NCI-H226 (cell line): ENCODE data around the gene NOC2L.

Experiments used
- DNase-seq: peaks from one replicate; pipeline ENCODE4 v3.0.0-alpha.2; 2015

NOC2L gene

GRCh38 chr1:941015-941587, 18.0 kb downstream of the NOC2L start:
- no peak for DNase-seq

GRCh38 chr1:940107-941014, 18.7 kb downstream of the NOC2L start:
- DNase-seq, result peak; percentile 52

GRCh38 chr1:939511-940106, 19.4 kb downstream of the NOC2L start:
- DNase-seq, result no peak

GRCh38 chr1:938711-939489, 20.2 kb downstream of the NOC2L start:
- no peak for DNase-seq

- DNase-seq, result peak; percentile 69
Measured at GRCh38 chr1:938088-938683, 20.9 kb downstream of the NOC2L start.

- DNase-seq, result no peak
Measured at GRCh38 chr1:937521-937920, 21.5 kb downstream of the NOC2L start.

GRCh38 chr1:936348-937264, 22.4 kb downstream of the NOC2L start:
- no peak for DNase-seq

GRCh38 chr1:935751-936231, 23.3 kb downstream of the NOC2L start:
- DNase-seq, result no peak

- DNase-seq, result no peak
Measured at GRCh38 chr1:934991-935750, 23.9 kb downstream of the NOC2L start.

- DNase-seq, result no peak
Measured at GRCh38 chr1:933603-933940, 25.5 kb downstream of the NOC2L start.

GRCh38 chr1:932776-933602, 26.1 kb downstream of the NOC2L start:
- no peak for DNase-seq

GRCh38 chr1:932173-932510, 26.9 kb downstream of the NOC2L start:
- no peak for DNase-seq

- no peak for DNase-seq
Measured at GRCh38 chr1:931380-932172, 27.5 kb downstream of the NOC2L start.

GRCh38 chr1:930633-931138, 28.4 kb downstream of the NOC2L start:
- no peak for DNase-seq

GRCh38 chr1:929712-930632, 29.1 kb downstream of the NOC2L start:
- DNase-seq, result no peak

GRCh38 chr1:928825-929661, 30.0 kb downstream of the NOC2L start:
- no peak for DNase-seq

GRCh38 chr1:927748-928147, 31.3 kb downstream of the NOC2L start:
- no peak for DNase-seq
